HepG2 (cell line): ENCODE data around the gene SMAD7. TPM values are rescaled to one million over a fixed set of nuclear protein-coding genes. Genes with fewer than 3 reads are reported as not detected.

ENCODE experiments used
- FOXA3 ChIP-seq: IDR thresholded peaks from 2 replicates; pipeline ENCODE4 v1.6.1; 2016; ENCODE audit warnings: missing genetic modification reagents, missing compliant biosample characterization
- HMG20A ChIP-seq: IDR thresholded peaks from 2 replicates; pipeline ENCODE4 v1.6.1; 2016; ENCODE audit warnings: borderline replicate concordance
- ISX ChIP-seq: sonication (generic); formaldehyde crosslinking; conservative IDR thresholded peaks from 2 replicates; pipeline ENCODE4 v1.5.0; 2020; ENCODE audit warnings: missing genetic modification reagents
- NFKB2 ChIP-seq: sonication (generic); formaldehyde crosslinking; IDR thresholded peaks from 2 replicates; pipeline ENCODE4 v1.4.0; 2020; ENCODE audit warnings: missing genetic modification reagents, borderline replicate concordance
- ZNF407 ChIP-seq: sonication (generic); formaldehyde crosslinking; IDR thresholded peaks from one replicate; pipeline ENCODE4 v1.5.1; 2020; ENCODE audit warnings: mild to moderate bottlenecking, missing genetic modification reagents; ENCODE audit errors: not compliant biosample characterization
- polyA plus RNA-seq, 8 experiments: library from polyadenylated mRNA; depleted of rRNA in 3 of 8; stranded (reverse) in 7 of 8; unstranded in 1 of 8; fragments of >200 nt; fragmentation: Illumina TruSeq in 4 of 8; extraction: Trizol in 4 of 8; gene quantifications; 2 replicates each; pipeline versions ENCODE4 v1.2.1 to v1.2.3, GENCODE V29; 2011 to 2016; ENCODE audit warnings: low read depth in 4 of 8, missing spikeins in 1 of 8, mixed read lengths in 1 of 8; ENCODE audit not compliant: insufficient read depth in 1 of 8
- total RNA-seq, 5 experiments: library from RNA; depleted of rRNA; stranded (reverse); fragments of >200 nt; fragmentation: Illumina TruSeq; extraction: Trizol; gene quantifications; 2 replicates each; pipeline ENCODE4 v1.2.3, GENCODE V29; 2016; ENCODE audit warnings: low read depth in 1 of 5

SMAD7 gene
- total and polyA plus RNA-seq, 2 of the 13 experiments (the other 11 are each of a cell fraction or from before 2014, with no cell fraction given): 17.4 to 24.7 TPM

- TF ChIP-seq HMG20A (CRISPR knock-in tag): no peak
- TF ChIP-seq NFKB2: no peak
- no peak for TF ChIP-seq ISX (CRISPR knock-in tag)
- TF ChIP-seq ZNF407: no peak
- TF ChIP-seq FOXA3: 0 out of 2 replicates have a peak, but pooled peaks have one; percentile 23
Observed at GRCh38 chr18:48987821-48988220, 37.1 kb upstream of the SMAD7 start (continued).
